Measurements from ENCODE around the gene DENND1A. TPM values are rescaled to one million over a fixed set of nuclear protein-coding genes. Genes with fewer than 3 reads are reported as not detected.

Gene DENND1A
- total RNA-seq, 1 donor from 2014 or later, result 12.7 TPM

GRCh38 chr9:123564652-123565051 is 365.3 kb downstream of the DENND1A start:
- H3K4me3 Mint-ChIP-seq (ENCODE audit: unreplicated experiment), result no peak overlapping the region
- TF ChIP-seq, protein P1, sequence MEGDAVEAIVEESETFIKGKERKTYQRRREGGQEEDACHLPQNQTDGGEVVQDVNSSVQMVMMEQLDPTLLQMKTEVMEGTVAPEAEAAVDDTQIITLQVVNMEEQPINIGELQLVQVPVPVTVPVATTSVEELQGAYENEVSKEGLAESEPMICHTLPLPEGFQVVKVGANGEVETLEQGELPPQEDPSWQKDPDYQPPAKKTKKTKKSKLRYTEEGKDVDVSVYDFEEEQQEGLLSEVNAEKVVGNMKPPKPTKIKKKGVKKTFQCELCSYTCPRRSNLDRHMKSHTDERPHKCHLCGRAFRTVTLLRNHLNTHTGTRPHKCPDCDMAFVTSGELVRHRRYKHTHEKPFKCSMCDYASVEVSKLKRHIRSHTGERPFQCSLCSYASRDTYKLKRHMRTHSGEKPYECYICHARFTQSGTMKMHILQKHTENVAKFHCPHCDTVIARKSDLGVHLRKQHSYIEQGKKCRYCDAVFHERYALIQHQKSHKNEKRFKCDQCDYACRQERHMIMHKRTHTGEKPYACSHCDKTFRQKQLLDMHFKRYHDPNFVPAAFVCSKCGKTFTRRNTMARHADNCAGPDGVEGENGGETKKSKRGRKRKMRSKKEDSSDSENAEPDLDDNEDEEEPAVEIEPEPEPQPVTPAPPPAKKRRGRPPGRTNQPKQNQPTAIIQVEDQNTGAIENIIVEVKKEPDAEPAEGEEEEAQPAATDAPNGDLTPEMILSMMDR (IDR thresholded peaks at IDR 0.05; ENCODE audit: insufficient read depth, low read depth, low read length), result no peak
- no peak for TF ChIP-seq EZH2 (IDR thresholded peaks at IDR 0.05; ENCODE audit: insufficient read depth, low read length)
- H3K9me3 Mint-ChIP-seq (ENCODE audit: unreplicated experiment), result no peaks in the 10 kb centered on the region

GRCh38 chr9:123562844-123563346 is 367.0 kb downstream of the DENND1A start:
- Mint-ChIP-seq H3K4me1 (ENCODE audit: low read depth, unreplicated experiment) (peaks cover 5% of the 10 kb centered on the region), H3K4me3 (ENCODE audit: unreplicated experiment) (no peak overlapping the region), H3K9me3 (ENCODE audit: unreplicated experiment) (no peaks in the 10 kb centered on the region), H3K27ac (ENCODE audit: unreplicated experiment) (peak overlapping the region; percentile 34), H3K27me3 (ENCODE audit: low read depth, unreplicated experiment) (peaks cover 5% of the 10 kb centered on the region), H3K36me3 (ENCODE audit: low read depth, unreplicated experiment) (no peaks in the 10 kb centered on the region)
- Histone ChIP-seq H3K27ac (ENCODE audit: low read depth, low read length) (no peak overlapping the region), H4K20me1 (ENCODE audit: insufficient read depth, low read length) (no peaks in the 10 kb centered on the region), H3K79me2 (ENCODE audit: insufficient read depth, low read length) (no peaks in the 10 kb centered on the region), H3K9me3 (ENCODE audit: insufficient read depth, low read depth, low read length) (no peaks in the 10 kb centered on the region), H3K4me1 (ENCODE audit: insufficient read depth, low read length) (no peaks in the 10 kb centered on the region), H3K27me3 (ENCODE audit: insufficient read depth, low read length) (no peaks in the 10 kb centered on the region), H3K4me2 (ENCODE audit: low read length) (peak overlapping the region; percentile 11), H3K9ac (ENCODE audit: low read length) (no peak overlapping the region), H2AFZ (ENCODE audit: low read depth, low read length) (no peak overlapping the region), H3K36me3 (ENCODE audit: insufficient read depth, low read length) (no peaks in the 10 kb centered on the region), H3K4me3 (ENCODE audit: insufficient read depth, low read depth, low read length) (no peak overlapping the region)
- DNase-seq (ENCODE audit: low read depth), result peak; percentile 99
- peak; percentile 91 for FAIRE-seq
- no peak for TF ChIP-seq EZH2 (IDR thresholded peaks at IDR 0.05; ENCODE audit: insufficient read depth, low read length)
- TF ChIP-seq, protein P1 (IDR thresholded peaks at IDR 0.05; ENCODE audit: insufficient read depth, low read depth, low read length), result no peak

More at GRCh38 chr9:123564652-123565051, 365.3 kb downstream of the DENND1A start:
- no peaks in the 10 kb centered on the region for H3K36me3 ChIP-seq (ENCODE audit: insufficient read depth, low read length)
- Mint-ChIP-seq H3K36me3 (ENCODE audit: low read depth, unreplicated experiment) (peaks cover 3% of the 10 kb centered on the region), H3K27ac (ENCODE audit: unreplicated experiment) (no peak overlapping the region), H3K27me3 (ENCODE audit: low read depth, unreplicated experiment) (peaks cover 5% of the 10 kb centered on the region), H3K4me1 (ENCODE audit: low read depth, unreplicated experiment) (peaks cover 8% of the 10 kb centered on the region)
- DNase-seq (ENCODE audit: low read depth), result no peak
- H3K4me1 ChIP-seq (ENCODE audit: insufficient read depth, low read length), result no peaks in the 10 kb centered on the region
- no peaks in the 10 kb centered on the region for H3K27me3 ChIP-seq (ENCODE audit: insufficient read depth, low read length)
- H3K9me3 ChIP-seq (ENCODE audit: insufficient read depth, low read depth, low read length), result no peaks in the 10 kb centered on the region
- no peak for FAIRE-seq
- H4K20me1 ChIP-seq (ENCODE audit: insufficient read depth, low read length), result no peaks in the 10 kb centered on the region
- no peak overlapping the region for H3K9ac ChIP-seq (ENCODE audit: low read length)
- H3K79me2 ChIP-seq (ENCODE audit: insufficient read depth, low read length), result no peaks in the 10 kb centered on the region
- H3K4me2 ChIP-seq (ENCODE audit: low read length), result no peak overlapping the region
- no peak overlapping the region for H2AFZ ChIP-seq (ENCODE audit: low read depth, low read length)
- no peak overlapping the region for H3K4me3 ChIP-seq (ENCODE audit: insufficient read depth, low read depth, low read length)
- H3K27ac ChIP-seq (ENCODE audit: low read depth, low read length), result no peak overlapping the region

GRCh38 chr9:123561046-123561445 is 368.9 kb downstream of the DENND1A start:
- H3K27me3 ChIP-seq (ENCODE audit: insufficient read depth, low read length), result no peaks in the 10 kb centered on the region
- peaks cover 14% of the 10 kb centered on the region for H3K4me1 Mint-ChIP-seq (ENCODE audit: low read depth, unreplicated experiment)
- H3K9me3 Mint-ChIP-seq (ENCODE audit: unreplicated experiment), result no peaks in the 10 kb centered on the region
- no peak overlapping the region for H2AFZ ChIP-seq (ENCODE audit: low read depth, low read length)
- no peaks in the 10 kb centered on the region for H3K79me2 ChIP-seq (ENCODE audit: insufficient read depth, low read length)
- H3K4me1 ChIP-seq (ENCODE audit: insufficient read depth, low read length), result no peaks in the 10 kb centered on the region
- H3K4me3 Mint-ChIP-seq (ENCODE audit: unreplicated experiment), result no peak overlapping the region
- H3K9ac ChIP-seq (ENCODE audit: low read length), result no peak overlapping the region
- no peak overlapping the region for H3K4me3 ChIP-seq (ENCODE audit: insufficient read depth, low read depth, low read length)
- no peaks in the 10 kb centered on the region for H3K9me3 ChIP-seq (ENCODE audit: insufficient read depth, low read depth, low read length)
- peaks cover 2% of the 10 kb centered on the region for H3K27me3 Mint-ChIP-seq (ENCODE audit: low read depth, unreplicated experiment)
- H3K27ac ChIP-seq (ENCODE audit: low read depth, low read length), result no peak overlapping the region
- TF ChIP-seq, protein P1 (IDR thresholded peaks at IDR 0.05; ENCODE audit: insufficient read depth, low read depth, low read length), result no peak
- no peak for TF ChIP-seq EZH2 (IDR thresholded peaks at IDR 0.05; ENCODE audit: insufficient read depth, low read length)
- no peak overlapping the region for H3K4me2 ChIP-seq (ENCODE audit: low read length)
- peaks cover 11% of the 10 kb centered on the region for H3K36me3 Mint-ChIP-seq (ENCODE audit: low read depth, unreplicated experiment)
- no peaks in the 10 kb centered on the region for H4K20me1 ChIP-seq (ENCODE audit: insufficient read depth, low read length)
- DNase-seq (ENCODE audit: low read depth) (no peak), FAIRE-seq (no peak)
- H3K27ac Mint-ChIP-seq (ENCODE audit: unreplicated experiment), result no peak overlapping the region
- H3K36me3 ChIP-seq (ENCODE audit: insufficient read depth, low read length), result no peaks in the 10 kb centered on the region

Data from astrocyte (in vitro differentiated cells and primary cell).